Natural killer cell (primary cell): ENCODE measurements around the gene SYNDIG1. TPM values are rescaled to one million over a fixed set of nuclear protein-coding genes. Genes with fewer than 3 reads are reported as not detected.

Experiments used
- ATAC-seq, 3 donors: fragments of 150-1000 bp in 2 of 3; fragments of 200-7000 bp in 1 of 3; cut with Tn5 transposase; 1 replicate in 1 of 3; 2 replicates in 2 of 3; pipeline ENCODE4 v1.10.0; 2021; ENCODE audit warnings: mild to moderate bottlenecking in 2 of 3, moderate library complexity in 2 of 3
- DNase-seq, 2 donors: peaks; one replicate each; pipeline versions ENCODE4 v3.0.0 to v3.0.0-alpha.2; 2013 to 2021; ENCODE audit warnings: mixed read lengths in 1 of 2
- H3K27ac ChIP-seq: one replicate; pipeline ENCODE4 v1.5.1; 2013; ENCODE audit warnings: mild to moderate bottlenecking, low read length
- H3K27me3 ChIP-seq: one replicate; pipeline ENCODE4 v1.6.1; 2013; ENCODE audit warnings: low read length; ENCODE audit not compliant: control insufficient read depth, insufficient read depth
- H3K36me3 ChIP-seq: one replicate; pipeline ENCODE4 v1.6.1; 2013; ENCODE audit warnings: low read length; ENCODE audit not compliant: control insufficient read depth, insufficient read depth
- H3K4me1 ChIP-seq: one replicate; pipeline ENCODE4 v1.6.1; 2013; ENCODE audit warnings: low read length; ENCODE audit not compliant: control insufficient read depth, insufficient read depth
- H3K4me3 ChIP-seq: one replicate; pipeline ENCODE4 v1.5.1; 2013; ENCODE audit warnings: low read length
- H3K9me3 ChIP-seq: one replicate; pipeline ENCODE4 v1.6.1; 2013; ENCODE audit warnings: low read length; ENCODE audit not compliant: control insufficient read depth, insufficient read depth
- H3K27ac Mint-ChIP-seq, 2 donors: one replicate each; pipeline ENCODE4 v1.8.0; 2022; ENCODE audit warnings: mild to moderate bottlenecking in 2 of 2, mixed read lengths in 2 of 2, moderate library complexity in 1 of 2
- H3K27me3 Mint-ChIP-seq, 2 donors: one replicate each; pipeline ENCODE4 v1.8.0; 2022; ENCODE audit warnings: low read depth in 2 of 2, mixed read lengths in 2 of 2
- H3K36me3 Mint-ChIP-seq: one replicate; pipeline ENCODE4 v1.8.0; 2022; ENCODE audit warnings: mixed read lengths
- H3K4me1 Mint-ChIP-seq, 2 donors: one replicate each; pipeline ENCODE4 v1.8.0; 2022; ENCODE audit warnings: mixed read lengths in 2 of 2
- H3K4me3 Mint-ChIP-seq: one replicate; pipeline ENCODE4 v1.8.0; 2022; ENCODE audit warnings: mild to moderate bottlenecking, moderate library complexity, mixed read lengths
- H3K9me3 Mint-ChIP-seq, 2 donors: one replicate each; pipeline ENCODE4 v1.8.0; 2022; ENCODE audit warnings: mixed read lengths in 2 of 2
- WGBS: methylation state at CpG from one replicate; pipeline ENCODE4 v1.1.7; 2013; ENCODE audit warnings: missing lambda C conversion rate; ENCODE audit not compliant: insufficient coverage; 5-methylcytosine and 5-hydroxymethylcytosine counted together
- intact Hi-C: fragments of 100-400 bp; cut with micrococcal nuclease; formaldehyde crosslinking; loops from one replicate; pipeline ENCODE4 v1.14.2; 2022
- total RNA-seq, 4 donors: library from RNA; stranded (reverse); fragments of 120-200 nt in 1 of 4; gene quantifications; one replicate each; pipeline versions ENCODE4 v1.2.3 to v1.2.4, GENCODE V29; 2013 to 2022
- TF ChIP-seq, protein P1 (sequence below): fragments of 200-600 bp; IDR thresholded peaks from one replicate; pipeline ENCODE4 v1.8.0; 2022; ENCODE audit warnings: antibody characterized with exemption

Gene SYNDIG1
- total RNA-seq, 3 donors from 2014 or later (not counting 1 experiment from before 2014, with no cell fraction given), result not detected

DNA sequence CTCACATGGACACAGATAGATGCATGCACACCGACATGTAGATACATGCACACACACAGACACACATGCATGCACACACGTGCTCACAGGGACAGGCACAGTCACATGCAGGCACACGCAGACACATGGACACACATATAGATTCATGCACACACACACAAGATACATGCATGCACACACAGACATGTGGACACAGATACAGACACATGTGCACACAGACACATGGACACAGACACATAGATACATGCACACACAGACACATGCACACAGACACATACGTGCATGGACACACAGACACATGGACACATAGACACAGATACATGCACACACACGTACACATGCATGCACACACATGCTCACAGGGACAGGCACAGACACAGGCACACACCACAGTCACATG lies 19.8 kb downstream of the SYNDIG1 start:
- intact Hi-C loops, result no loop called here
- TF ChIP-seq, protein P1, sequence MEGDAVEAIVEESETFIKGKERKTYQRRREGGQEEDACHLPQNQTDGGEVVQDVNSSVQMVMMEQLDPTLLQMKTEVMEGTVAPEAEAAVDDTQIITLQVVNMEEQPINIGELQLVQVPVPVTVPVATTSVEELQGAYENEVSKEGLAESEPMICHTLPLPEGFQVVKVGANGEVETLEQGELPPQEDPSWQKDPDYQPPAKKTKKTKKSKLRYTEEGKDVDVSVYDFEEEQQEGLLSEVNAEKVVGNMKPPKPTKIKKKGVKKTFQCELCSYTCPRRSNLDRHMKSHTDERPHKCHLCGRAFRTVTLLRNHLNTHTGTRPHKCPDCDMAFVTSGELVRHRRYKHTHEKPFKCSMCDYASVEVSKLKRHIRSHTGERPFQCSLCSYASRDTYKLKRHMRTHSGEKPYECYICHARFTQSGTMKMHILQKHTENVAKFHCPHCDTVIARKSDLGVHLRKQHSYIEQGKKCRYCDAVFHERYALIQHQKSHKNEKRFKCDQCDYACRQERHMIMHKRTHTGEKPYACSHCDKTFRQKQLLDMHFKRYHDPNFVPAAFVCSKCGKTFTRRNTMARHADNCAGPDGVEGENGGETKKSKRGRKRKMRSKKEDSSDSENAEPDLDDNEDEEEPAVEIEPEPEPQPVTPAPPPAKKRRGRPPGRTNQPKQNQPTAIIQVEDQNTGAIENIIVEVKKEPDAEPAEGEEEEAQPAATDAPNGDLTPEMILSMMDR, result no peak
- H3K27ac Mint-ChIP-seq, result no peak overlapping the region
- Histone ChIP-seq H3K4me1 (no peaks in the 10 kb centered on the region), H3K4me3 (no peak overlapping the region), H3K9me3 (no peaks in the 10 kb centered on the region), H3K27ac (no peak overlapping the region), H3K36me3 (no peaks in the 10 kb centered on the region), H3K27me3 (no peaks in the 10 kb centered on the region)
- H3K27me3 Mint-ChIP-seq, result peaks cover 0 to 13% of the 10 kb centered on the region in 2 donors
- no peaks in the 10 kb centered on the region for H3K36me3 Mint-ChIP-seq
- 88% methylated on average over 5 of the region's 5 CpGs for WGBS
- DNase-seq (no peak), ATAC-seq (no peak)
- peaks cover 0 to 5% of the 10 kb centered on the region in 2 donors for H3K4me1 Mint-ChIP-seq
- no peaks in the 10 kb centered on the region for H3K9me3 Mint-ChIP-seq
- H3K4me3 Mint-ChIP-seq, result no peak overlapping the region

- ATAC-seq, result no peak
- 85% methylated on average over 9 of the region's 9 CpGs for WGBS
- no peak overlapping the region for H3K27ac Mint-ChIP-seq
Measured at GRCh38 chr20:24489631-24490260, 20.3 kb downstream of the SYNDIG1 start.

DNA sequence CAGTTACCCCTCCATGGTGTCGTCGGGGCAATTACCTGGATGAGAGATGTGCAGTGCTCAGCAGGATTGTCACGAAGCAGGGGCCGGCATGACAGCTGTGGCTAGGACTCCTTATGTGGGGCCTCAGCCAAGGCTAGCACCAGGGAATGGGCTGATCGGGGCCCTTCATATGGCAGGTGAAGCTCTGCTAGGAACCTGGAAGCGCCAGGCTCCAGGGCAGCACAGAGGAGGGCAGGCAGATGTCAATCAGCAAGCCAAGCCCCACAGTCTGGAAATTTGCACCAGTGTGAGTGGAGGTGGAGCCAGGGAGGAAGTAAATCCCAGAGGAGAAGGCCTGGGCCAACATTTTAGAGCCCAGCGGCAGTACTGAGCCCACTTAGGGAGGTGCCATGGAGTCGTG lies 21.2 kb downstream of the SYNDIG1 start:
- Mint-ChIP-seq H3K4me1 (peaks cover 0 to 5% of the 10 kb centered on the region in 2 donors), H3K4me3 (no peak overlapping the region), H3K36me3 (no peaks in the 10 kb centered on the region), H3K27ac (no peak overlapping the region), H3K27me3 (peaks cover 0 to 5% of the 10 kb centered on the region in 2 donors), H3K9me3 (no peaks in the 10 kb centered on the region)
- Histone ChIP-seq H3K36me3 (no peaks in the 10 kb centered on the region), H3K27me3 (no peaks in the 10 kb centered on the region), H3K4me3 (no peak overlapping the region), H3K9me3 (no peaks in the 10 kb centered on the region), H3K4me1 (no peaks in the 10 kb centered on the region), H3K27ac (no peak overlapping the region)
- WGBS, result 89% methylated on average over 8 of the region's 8 CpGs
- TF ChIP-seq, protein P1, result no peak
- DNase-seq (no peak), ATAC-seq (no peak)
- intact Hi-C loops, result no loop called here

More at GRCh38 chr20:24489631-24490260, 20.3 kb downstream of the SYNDIG1 start:
- H3K4me3 ChIP-seq, result no peak overlapping the region
- no peaks in the 10 kb centered on the region for H3K27me3 ChIP-seq
- H3K4me3 Mint-ChIP-seq, result no peak overlapping the region
- H3K9me3 Mint-ChIP-seq, result no peaks in the 10 kb centered on the region
- H3K4me1 ChIP-seq, result no peaks in the 10 kb centered on the region
- no peak for DNase-seq
- H3K9me3 ChIP-seq, result no peaks in the 10 kb centered on the region
- TF ChIP-seq, protein P1, result no peak
- peaks cover 0 to 5% of the 10 kb centered on the region in 2 donors for H3K4me1 Mint-ChIP-seq
- intact Hi-C loops, result no loop called here
- no peaks in the 10 kb centered on the region for H3K36me3 ChIP-seq
- no peaks in the 10 kb centered on the region for H3K36me3 Mint-ChIP-seq
- H3K27me3 Mint-ChIP-seq, result peaks cover 0 to 13% of the 10 kb centered on the region in 2 donors
- H3K27ac ChIP-seq, result no peak overlapping the region
